ENCODE measurements around the gene SP1.
"Not testable (repeated sequence)": the region's sequence is repeated elsewhere in the genome, so short reads cannot be mapped to it uniquely, and the experiment has no call there.

Gene SP1

DNA sequence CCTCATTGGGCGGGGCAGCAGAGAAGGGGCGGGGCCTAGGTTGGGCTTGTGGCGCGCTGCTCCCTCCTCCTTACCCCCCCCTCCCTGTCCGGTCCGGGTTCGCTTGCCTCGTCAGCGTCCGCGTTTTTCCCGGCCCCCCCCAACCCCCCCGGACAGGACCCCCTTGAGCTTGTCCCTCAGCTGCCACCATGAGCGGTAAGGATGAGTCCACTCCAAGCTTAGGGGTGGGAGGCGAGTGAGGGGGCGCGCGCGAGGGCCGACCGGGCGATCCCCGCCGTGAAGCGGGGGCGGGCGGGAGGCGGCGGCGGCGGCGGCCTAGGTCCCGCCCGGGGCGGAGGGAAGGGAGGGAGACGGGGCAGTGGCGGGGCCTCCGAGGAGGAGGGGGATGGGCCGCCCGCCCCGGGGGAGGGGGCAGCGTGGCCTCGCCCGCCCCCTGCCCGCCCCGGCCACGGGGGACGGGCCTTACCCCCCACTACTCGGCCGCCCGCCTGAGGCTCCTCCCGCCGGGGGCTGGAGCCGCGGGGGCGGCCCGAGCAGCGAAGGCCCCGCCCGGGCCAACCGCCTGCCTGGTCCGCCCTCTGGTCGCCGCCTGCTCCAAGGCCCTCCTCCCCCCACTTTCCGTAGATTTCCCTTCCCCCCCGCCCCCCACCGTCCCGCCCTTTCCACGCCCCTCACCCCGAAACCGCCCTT lies at the start of gene SP1:
Gene SP1, plus strand, starts transcription at position 73 of the 690 bp plus-strand sequence. Its CDS starts 116 bp downstream, at position 189.
- peak; percentile 83 for DNase-seq

DNA sequence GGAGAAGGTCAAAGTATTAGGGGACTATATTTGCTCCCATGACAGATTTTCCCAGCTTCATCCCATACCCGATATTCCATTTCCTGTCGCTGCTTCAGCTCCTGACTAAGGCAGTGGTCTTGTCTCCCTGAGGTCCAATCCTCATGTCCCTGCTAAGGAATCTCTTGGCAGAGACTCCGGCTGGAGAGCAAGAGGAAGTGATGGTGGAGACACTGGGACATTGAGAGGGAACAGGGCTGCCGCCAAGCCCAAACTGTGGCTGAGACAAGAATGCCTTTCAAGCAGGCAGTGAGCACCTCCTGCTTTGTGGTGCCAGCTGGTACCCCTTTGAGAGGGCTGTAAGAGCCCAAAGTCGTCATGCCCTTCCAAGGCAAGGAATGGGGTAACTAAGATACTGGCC lies 49.3 kb upstream of the SP1 start:
- DNase-seq = no peak

GRCh38 chr12:53332339-53332738 lies 47.6 kb upstream of the SP1 start:
- not testable (repeated sequence) for DNase-seq

GRCh38 chr12:53332744-53333143 lies 47.2 kb upstream of the SP1 start:
- no peak for DNase-seq

- no peak for DNase-seq
These were observed 46.7 kb upstream of the SP1 start for GRCh38 chr12:53333289-53333688.

- DNase-seq = no peak
These were observed 46.1 kb upstream of the SP1 start for GRCh38 chr12:53333845-53334244.

GRCh38 chr12:53334822-53335221 lies 45.2 kb upstream of the SP1 start:
- no peak for DNase-seq

- no peak for DNase-seq
These were observed 43.7 kb upstream of the SP1 start, which contains the start of gene SP7 for GRCh38 chr12:53336181-53336681. Gene SP7, minus strand, starts transcription at chr12:53336354. Its CDS starts 708 bp downstream, at chr12:53335646.

- no peak for DNase-seq
These were observed 42.0 kb upstream of the SP1 start for GRCh38 chr12:53338017-53338416.

- no peak for DNase-seq
These were observed 41.1 kb upstream of the SP1 start for GRCh38 chr12:53338916-53339315.

DNA sequence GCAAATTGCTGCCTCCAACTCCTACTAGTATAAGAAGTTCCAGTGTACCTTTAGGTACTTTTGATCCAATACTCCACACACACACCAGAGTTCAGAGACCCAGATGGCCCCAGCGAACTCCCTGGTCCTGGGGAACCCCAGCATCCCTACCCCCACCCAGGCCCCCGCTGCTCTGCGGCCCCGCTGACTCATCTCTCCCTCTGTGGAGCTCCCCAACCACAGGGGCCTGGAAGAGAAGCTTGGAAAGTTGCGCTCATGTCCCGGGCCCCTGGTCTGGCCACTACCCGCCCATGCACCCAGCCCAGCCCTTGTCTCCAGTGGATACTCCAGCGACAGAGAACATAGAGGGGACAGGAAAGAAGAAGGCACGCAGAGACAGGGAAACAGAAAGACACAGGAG lies 39.6 kb upstream of the SP1 start:
- no peak for DNase-seq

DNA sequence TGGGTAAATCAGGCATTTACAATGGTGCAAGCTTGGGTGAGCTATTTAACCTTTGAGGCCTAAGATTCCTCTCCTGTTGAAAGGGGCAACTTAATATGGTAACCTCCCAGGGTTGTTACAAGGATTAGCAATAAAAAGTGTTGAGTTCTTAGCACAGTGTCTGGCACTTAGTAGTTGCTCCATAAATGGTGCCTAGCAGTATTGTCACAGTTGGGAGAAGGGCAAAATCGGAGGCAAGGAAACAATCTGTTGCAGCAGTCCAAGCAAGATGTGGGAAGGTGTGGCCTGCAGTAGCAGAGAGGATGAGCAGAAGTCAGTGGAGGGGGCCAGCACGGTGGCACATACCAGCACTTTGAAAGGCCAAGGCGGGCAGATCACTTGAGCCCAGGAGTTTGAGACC lies 36.5 kb upstream of the SP1 start:
- no peak for DNase-seq

GRCh38 chr12:53343969-53344368 lies 36.0 kb upstream of the SP1 start:
- no peak for DNase-seq

- no peak for DNase-seq
These were observed 35.5 kb upstream of the SP1 start for GRCh38 chr12:53344487-53344823.

DNA sequence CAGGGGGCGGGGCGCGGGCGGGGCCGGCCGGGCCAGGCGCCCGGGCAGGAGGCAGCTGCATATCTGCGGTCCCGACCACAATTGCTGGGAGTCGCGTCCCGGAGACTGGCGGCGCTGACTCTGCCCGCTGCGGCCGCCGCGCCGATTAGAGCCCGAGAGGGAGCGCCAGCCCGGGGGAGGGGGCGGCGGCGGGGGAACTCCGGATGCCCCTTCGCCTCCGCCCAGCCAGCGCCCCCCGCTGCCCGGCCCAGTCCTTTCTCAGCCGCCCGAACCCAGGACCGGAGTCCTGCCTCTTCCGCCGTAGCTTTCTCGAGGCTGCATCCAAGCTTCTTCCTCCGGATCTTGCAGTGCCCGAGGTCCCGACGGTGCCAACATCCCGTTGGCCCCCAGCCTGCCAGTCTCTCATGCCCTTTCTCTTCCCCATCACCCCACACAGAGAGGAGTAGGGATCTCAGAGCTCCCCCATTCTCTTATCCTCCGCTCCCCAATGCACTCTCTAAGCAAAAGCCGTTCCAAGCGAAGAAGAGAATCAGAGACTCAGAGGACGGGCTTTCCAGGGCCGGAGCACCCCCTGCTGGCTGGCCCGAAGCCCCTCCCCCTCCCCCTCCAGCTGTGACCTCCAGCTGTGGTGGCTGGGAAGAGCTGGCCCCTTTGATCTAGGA lies 35.0 kb upstream of the SP1 start:
- peak; percentile 48 for DNase-seq

DNA sequence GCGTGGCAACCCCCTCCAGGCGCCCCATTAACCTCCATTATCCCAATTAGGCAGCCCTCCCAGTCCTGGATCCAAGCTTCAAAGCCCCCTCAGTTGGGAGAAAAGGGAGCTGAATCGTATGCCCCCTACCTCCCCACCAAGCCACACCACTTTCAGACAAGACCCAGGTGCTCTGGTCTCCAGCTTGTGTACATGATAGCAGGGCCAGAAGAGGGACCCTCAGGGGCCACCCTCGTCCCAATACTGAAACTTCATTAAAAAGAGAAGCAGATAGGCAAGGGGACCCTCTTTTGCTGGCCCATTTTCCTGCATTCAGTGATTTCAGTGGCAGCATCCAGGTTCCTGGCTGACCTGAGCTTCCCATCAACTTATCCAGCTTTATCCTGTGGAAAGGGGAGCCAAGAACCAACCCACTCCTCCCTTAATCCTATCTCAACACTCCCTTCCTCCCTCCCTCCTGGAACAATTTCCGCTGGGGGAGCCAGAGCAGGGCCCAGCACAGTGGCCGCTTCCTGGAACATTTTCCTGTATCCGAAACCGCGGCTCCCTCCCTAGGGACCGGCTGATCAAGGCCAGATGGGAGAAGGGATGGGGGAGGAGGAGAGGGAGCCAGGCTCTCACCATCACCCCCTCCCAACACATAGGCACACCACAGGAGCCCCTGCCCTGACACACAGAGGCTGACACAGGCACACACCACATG lies 34.3 kb upstream of the SP1 start:
- DNase-seq = no peak

DNA sequence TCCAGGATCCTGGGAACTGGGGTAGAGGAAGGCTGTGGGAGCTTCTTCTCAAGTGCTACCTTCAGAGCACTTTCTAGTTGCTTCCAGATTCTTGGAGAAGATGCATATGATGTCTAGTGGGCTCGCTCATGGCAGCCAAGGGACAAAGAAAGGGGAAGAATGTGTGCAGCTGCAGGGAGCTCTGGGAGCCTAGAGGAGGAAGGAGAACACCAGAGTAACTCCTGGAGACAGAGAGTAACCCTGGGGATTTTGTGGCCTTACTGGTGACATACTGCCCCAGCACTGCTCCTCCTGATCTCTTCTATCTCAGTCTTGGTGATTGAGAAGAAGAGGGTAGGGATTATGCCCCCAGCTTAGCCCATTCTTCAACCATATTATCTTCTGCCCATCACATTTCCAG lies 33.5 kb upstream of the SP1 start:
- no peak for DNase-seq

DNA sequence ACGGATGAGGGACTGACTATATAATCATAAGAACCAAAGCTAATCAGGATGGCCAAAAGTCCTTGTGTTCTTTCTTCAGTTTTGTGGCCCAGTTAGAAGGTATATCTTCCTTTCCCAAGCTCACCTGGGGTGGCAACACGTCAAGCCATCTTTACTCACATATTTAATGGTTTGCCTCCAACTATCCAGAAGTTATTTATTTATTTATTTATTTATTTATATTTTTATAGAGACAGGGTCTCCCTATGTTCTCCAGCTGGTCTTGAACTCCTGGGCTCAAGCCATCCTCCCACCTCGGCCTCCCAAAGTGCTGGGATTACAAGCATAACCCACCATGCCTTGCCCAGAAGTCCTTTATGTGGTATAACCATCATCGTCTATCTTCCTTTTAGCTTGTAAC lies 32.1 kb upstream of the SP1 start:
- no peak for DNase-seq

DNA sequence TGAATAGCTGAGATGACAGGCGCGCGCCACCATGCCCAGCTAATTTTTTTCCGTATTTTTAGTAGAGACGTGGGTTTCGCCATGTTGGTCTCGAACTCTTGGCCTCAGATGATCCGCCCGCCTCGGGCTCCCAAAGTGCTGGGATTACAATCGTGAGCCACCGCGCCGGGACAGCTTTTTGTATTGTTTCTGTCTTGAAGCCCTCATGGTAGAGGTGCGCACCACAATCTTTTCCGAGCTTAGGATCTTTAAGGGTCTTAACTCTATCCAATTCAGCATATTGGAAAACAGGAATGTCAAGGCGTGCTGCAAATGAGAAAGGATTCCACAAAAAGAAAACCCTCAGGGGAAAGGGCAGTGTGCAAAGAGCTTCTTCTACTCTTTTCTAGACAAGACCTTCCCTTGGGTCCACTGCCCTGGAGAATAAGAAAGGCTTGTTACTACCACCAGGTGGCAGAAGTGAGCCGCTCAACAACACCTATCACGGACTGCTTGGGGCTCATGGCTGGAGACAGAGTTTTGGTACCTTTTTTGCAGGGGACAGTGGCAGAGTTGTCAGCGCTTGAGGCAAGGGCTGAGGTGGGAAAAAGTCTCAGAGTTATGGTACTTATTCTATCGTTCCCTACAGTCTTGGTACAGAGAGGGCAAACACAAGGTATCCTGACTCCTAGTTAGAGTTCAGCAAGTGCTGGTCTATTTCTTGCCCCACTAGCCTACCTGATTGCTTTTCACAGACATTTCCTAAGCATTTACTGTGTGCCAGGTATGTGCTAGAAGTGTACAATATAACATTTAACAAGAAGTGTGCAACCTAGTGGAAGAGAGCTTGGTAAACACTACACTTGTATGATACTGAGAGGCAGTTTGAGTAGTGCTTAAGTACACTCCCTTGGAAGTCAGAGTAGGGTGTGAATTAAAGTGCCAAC lies 27.4 kb upstream of the SP1 start:
- DNase-seq = peak; percentile 69

DNA sequence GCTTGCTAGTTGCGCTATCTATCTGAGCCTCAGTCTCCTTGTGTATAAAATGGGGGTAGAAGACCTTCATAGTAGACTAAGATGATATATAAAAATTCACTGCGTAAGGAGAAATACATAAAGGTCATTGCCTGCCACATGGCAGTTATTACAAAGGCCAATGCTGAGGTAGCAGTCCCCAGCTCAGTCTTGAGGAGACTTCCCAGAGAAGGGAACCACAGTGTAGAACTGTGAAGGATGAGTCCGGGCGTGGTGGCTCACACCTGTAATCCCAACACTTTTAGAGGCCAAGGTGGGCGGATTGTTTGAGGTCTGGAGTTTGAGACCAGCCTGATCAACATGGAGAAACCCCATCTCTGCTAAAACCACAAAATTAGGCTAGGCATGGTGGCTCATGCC lies 26.7 kb upstream of the SP1 start:
- no peak for DNase-seq

GRCh38 chr12:53355121-53355520 lies 24.9 kb upstream of the SP1 start:
- no peak for DNase-seq

DNA sequence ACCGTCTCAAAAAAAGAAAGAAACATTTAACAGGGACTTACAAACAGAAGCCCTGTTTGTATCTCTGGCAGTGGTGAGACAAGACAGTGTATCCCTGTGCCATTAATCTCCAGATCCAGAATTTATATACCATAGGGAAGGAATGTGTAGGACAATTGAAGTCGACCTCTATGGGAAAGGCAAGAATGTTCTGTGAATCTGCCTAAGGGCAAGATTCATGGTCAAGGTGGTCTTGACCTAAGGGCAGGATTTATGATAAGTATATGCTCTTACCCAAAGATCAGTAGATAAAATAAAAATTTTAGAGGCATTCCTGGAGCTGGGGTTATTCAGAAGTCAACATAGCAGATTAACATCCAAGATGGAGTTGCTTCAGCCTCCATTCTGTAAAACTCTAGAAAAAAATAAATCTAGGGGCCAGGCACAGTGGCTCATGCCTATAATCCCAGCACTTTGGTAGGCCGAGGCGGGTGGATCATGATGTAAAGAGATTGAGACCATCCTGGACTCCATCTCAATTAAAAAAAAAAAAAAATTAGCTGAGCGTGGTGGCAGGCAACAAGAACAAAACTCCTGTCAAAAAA lies 21.0 kb upstream of the SP1 start:
- DNase-seq = no peak
